Tibial nerve (tissue), 4 donors: ENCODE measurements around the gene TANK. TPM values are rescaled to one million over a fixed set of nuclear protein-coding genes. Genes with fewer than 3 reads are reported as not detected.
A peak's percentile ranks its signal among the peaks of the same experiment; 100 is the strongest.

Experiments
- DNase-seq, 2 donors: peaks; one replicate each; pipeline ENCODE4 v3.0.0-alpha.2; 2019; ENCODE audit warnings: low spot score in 2 of 2
- H3K27ac ChIP-seq, 4 donors: fragments of 200-600 bp; sonication (generic) in 3 of 4; one replicate each; pipeline ENCODE4 v1.5.1; 2017 to 2019; ENCODE audit warnings: mild to moderate bottlenecking in 1 of 4
- H3K27me3 ChIP-seq, 2 donors: fragments of 200-600 bp; sonication (generic) in 1 of 2; one replicate each; pipeline versions ENCODE4 v1.5.1 to v1.6.0; 2017 to 2019
- H3K36me3 ChIP-seq, 3 donors: fragments of 200-600 bp; sonication (generic); one replicate each; pipeline ENCODE4 v1.5.1; 2018 to 2019
- H3K4me1 ChIP-seq, 4 donors: fragments of 200-600 bp; sonication (generic) in 3 of 4; one replicate each; pipeline ENCODE4 v1.5.1; 2017 to 2019
- H3K4me3 ChIP-seq, 4 donors: fragments of 200-600 bp; sonication (generic) in 3 of 4; one replicate each; pipeline ENCODE4 v1.5.1; 2017 to 2019; ENCODE audit warnings: mild to moderate bottlenecking in 1 of 4, moderate library complexity in 1 of 4
- H3K9me3 ChIP-seq, 4 donors: fragments of 200-600 bp; sonication (generic) in 3 of 4; one replicate each; pipeline ENCODE4 v1.5.1; 2017 to 2019
- EP300 ChIP-seq, 2 donors: sonication (generic); formaldehyde crosslinking; IDR thresholded peaks; one replicate each; pipeline ENCODE4 v1.6.1; 2017; ENCODE audit warnings: antibody characterized with exemption in 2 of 2, mild to moderate bottlenecking in 1 of 2
- POLR2A ChIP-seq, 2 donors: fragments of 450-650 bp; IDR thresholded peaks; one replicate each; pipeline ENCODE4 v1.6.1; 2017; ENCODE audit warnings: antibody characterized with exemption in 2 of 2, mild to moderate bottlenecking in 2 of 2, moderate library complexity in 2 of 2
- WGBS, 2 donors: methylation state at CpG; one replicate each; pipeline ENCODE4 v1.1.5; 2018; 5-methylcytosine and 5-hydroxymethylcytosine counted together
- total RNA-seq, 4 donors: library from RNA; depleted of rRNA; stranded (reverse); fragments of >200 nt; gene quantifications; one replicate each; pipeline ENCODE4 v1.1.0, GENCODE V29; 2016
- TF ChIP-seq, protein P1 (sequence below), 5 experiments: fragments of 200-600 bp in 3 of 5; fragments of 450-650 bp in 2 of 5; sonication (generic) in 3 of 5; IDR thresholded peaks; one replicate each; pipeline ENCODE4 v1.5.1; 2016 to 2019; ENCODE audit warnings: antibody characterized with exemption in 5 of 5, mild to moderate bottlenecking in 3 of 5, moderate library complexity in 2 of 5

Gene TANK
- total RNA-seq, 4 donors from 2014 or later = 54.4 to 83.5 (median 75.1) TPM

GRCh38 chr2:161115205-161115604 is 45.0 kb upstream of the TANK start:
- TF ChIP-seq POLR2A (IDR thresholded peaks at IDR 0.05) = peak in 1 of 2 donors; percentile 7
- TF ChIP-seq, protein P1, sequence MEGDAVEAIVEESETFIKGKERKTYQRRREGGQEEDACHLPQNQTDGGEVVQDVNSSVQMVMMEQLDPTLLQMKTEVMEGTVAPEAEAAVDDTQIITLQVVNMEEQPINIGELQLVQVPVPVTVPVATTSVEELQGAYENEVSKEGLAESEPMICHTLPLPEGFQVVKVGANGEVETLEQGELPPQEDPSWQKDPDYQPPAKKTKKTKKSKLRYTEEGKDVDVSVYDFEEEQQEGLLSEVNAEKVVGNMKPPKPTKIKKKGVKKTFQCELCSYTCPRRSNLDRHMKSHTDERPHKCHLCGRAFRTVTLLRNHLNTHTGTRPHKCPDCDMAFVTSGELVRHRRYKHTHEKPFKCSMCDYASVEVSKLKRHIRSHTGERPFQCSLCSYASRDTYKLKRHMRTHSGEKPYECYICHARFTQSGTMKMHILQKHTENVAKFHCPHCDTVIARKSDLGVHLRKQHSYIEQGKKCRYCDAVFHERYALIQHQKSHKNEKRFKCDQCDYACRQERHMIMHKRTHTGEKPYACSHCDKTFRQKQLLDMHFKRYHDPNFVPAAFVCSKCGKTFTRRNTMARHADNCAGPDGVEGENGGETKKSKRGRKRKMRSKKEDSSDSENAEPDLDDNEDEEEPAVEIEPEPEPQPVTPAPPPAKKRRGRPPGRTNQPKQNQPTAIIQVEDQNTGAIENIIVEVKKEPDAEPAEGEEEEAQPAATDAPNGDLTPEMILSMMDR (IDR thresholded peaks at IDR 0.05) = no peak
- WGBS, 2 donors = 85 to 91% methylated on average over 2 of the region's 2 CpGs
- no peaks in the 10 kb centered on the region for H3K27me3 ChIP-seq
- no peaks in the 10 kb centered on the region for H3K4me1 ChIP-seq
- H3K4me3 ChIP-seq = no peak overlapping the region
- no peak overlapping the region for H3K27ac ChIP-seq
- no peaks in the 10 kb centered on the region for H3K9me3 ChIP-seq
- no peak for DNase-seq
- no peaks in the 10 kb centered on the region for H3K36me3 ChIP-seq

DNA sequence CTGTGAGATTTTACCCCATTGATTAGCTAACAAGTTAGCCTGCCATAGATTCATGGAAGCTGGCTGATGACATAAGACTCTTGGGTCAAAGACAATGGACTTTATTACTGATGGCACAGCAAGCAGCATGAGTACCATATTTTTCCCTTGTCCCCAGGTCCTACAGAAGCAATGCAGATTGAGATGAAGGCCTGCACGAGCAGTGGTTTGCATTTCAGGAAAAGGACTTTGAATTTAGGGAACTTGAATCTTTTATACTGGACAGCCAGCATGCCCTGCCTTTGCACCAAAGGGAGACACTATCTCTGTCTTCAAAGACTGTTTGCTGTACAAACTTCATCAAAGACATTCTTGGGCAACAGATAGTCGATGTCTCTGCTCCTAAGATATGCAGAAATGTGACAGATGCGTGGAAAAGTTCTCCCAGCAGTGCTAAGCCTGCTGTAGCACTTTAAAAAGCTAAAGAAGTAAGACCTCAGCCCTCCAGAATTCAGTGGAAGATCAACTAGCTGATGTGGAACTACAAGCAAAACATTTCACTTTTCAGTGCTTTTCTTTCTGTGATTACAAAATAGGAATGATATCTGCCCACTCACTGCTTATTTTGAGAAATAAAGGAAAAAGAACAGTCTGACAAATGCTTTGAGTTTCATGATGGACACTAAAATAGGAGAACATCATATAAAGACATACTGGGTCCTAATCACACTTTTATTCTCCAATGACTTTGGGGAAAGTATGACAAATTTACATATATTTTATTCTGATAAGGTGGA is 44.4 kb upstream of the TANK start:
- no peak overlapping the region for H3K27ac ChIP-seq
- WGBS, 2 donors = 63 to 76% methylated on average over 3 of the region's 3 CpGs
- H3K27me3 ChIP-seq = no peaks in the 10 kb centered on the region

DNA sequence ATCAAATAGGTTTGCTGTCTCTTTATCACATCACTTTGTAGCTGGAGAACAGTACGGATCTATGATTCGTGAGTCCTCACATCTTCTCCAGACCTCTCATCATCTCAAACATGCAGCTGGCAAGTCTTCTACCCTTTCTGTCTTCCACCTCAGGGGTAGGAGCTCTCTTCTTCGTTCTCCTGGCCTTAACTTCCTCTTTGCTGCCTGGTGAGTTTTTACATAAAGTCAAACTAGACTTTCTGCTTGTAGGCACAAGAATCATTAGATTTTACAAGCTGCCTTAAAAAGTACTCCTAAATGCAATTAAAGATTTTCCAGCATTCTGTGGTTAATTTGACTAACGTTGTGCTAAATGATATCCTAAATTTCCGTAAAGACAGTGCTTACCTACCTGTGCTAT is 43.7 kb upstream of the TANK start:
- Histone ChIP-seq H3K27ac (no peak overlapping the region), H3K9me3 (no peaks in the 10 kb centered on the region), H3K36me3 (no peaks in the 10 kb centered on the region), H3K27me3 (no peaks in the 10 kb centered on the region), H3K4me1 (no peaks in the 10 kb centered on the region), H3K4me3 (no peak overlapping the region)
- TF ChIP-seq, protein P1 (IDR thresholded peaks at IDR 0.05) = no peak
- TF ChIP-seq POLR2A (IDR thresholded peaks at IDR 0.05) (no peak), EP300 (IDR thresholded peaks at IDR 0.05) (no peak)
- DNase-seq = no peak
- 78 to 82% methylated on average over 5 of the region's 5 CpGs for WGBS, 2 donors

More for the DNA sequence above, 44.4 kb upstream of the TANK start:
- DNase-seq = no peak
- Histone ChIP-seq H3K4me3 (no peak overlapping the region), H3K9me3 (no peaks in the 10 kb centered on the region), H3K36me3 (no peaks in the 10 kb centered on the region), H3K4me1 (no peaks in the 10 kb centered on the region)
- TF ChIP-seq, protein P1 (IDR thresholded peaks at IDR 0.05) = no peak
- TF ChIP-seq EP300 (IDR thresholded peaks at IDR 0.05) (no peak), POLR2A (IDR thresholded peaks at IDR 0.05) (no peak)

DNA sequence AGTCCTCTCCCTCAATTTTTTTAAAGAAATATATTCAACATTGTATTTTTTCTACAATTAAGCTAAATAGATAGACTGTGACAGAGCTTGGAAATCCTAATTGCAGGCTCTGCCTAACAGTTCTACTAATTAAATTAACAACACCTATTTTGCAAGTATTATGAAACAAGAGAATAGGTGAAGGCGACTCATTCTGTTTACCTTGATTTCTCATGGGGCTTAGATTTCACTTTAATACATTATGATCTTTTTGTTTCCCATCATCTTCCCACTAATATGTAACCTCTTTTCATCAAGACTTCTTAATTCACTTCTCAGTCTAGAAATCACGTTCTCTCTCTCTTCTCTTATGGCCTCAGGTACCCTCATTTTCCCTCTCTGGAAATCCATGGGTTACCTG is 42.7 kb upstream of the TANK start:
- Histone ChIP-seq H3K4me1 (peaks cover 0 to 2% (median under 1%) of the 10 kb centered on the region in 4 donors), H3K36me3 (no peaks in the 10 kb centered on the region), H3K27ac (no peak overlapping the region), H3K27me3 (no peaks in the 10 kb centered on the region), H3K4me3 (no peak overlapping the region), H3K9me3 (no peaks in the 10 kb centered on the region)
- no peak for DNase-seq
- WGBS, 2 donors = 94 to 95% methylated on average over 2 of the region's 2 CpGs
- TF ChIP-seq EP300 (IDR thresholded peaks at IDR 0.05) (no peak), POLR2A (IDR thresholded peaks at IDR 0.05) (no peak)
- TF ChIP-seq, protein P1 (IDR thresholded peaks at IDR 0.05) = no peak

GRCh38 chr2:161118722-161119121 is 41.5 kb upstream of the TANK start:
- Histone ChIP-seq H3K9me3 (no peaks in the 10 kb centered on the region), H3K27me3 (no peaks in the 10 kb centered on the region), H3K36me3 (no peaks in the 10 kb centered on the region), H3K4me1 (peaks cover 0 to 13% (median 9%) of the 10 kb centered on the region in 4 donors), H3K27ac (no peak overlapping the region), H3K4me3 (no peak overlapping the region)
- no peak for DNase-seq
- TF ChIP-seq EP300 (IDR thresholded peaks at IDR 0.05) (no peak), POLR2A (IDR thresholded peaks at IDR 0.05) (no peak)
- TF ChIP-seq, protein P1 (IDR thresholded peaks at IDR 0.05) = no peak
